CD8-positive, alpha-beta memory T cell (primary cell): Measurements from ENCODE around the gene NRP1. TPM values are rescaled to one million over a fixed set of nuclear protein-coding genes. Genes with fewer than 3 reads are reported as not detected.

Experiments used
- CTCF ChIA-PET: fragments of 350-600 bp; sonication (Branson Sonifier 250); formaldehyde crosslinking; loops from one replicate; lab custom pipeline; 2021; ENCODE audit warnings: antibody characterized with exemption; lab: Charles Lee
- POLR2A ChIA-PET: fragments of 350-600 bp; sonication (Branson Sonifier 250); formaldehyde crosslinking; loops from one replicate; lab custom pipeline; 2021; ENCODE audit warnings: antibody characterized with exemption; lab: Charles Lee
- DNase-seq, 5 donors: peaks; one replicate each; pipeline versions ENCODE4 v3.0.0 to v3.0.0-alpha.2; 2020 to 2022; ENCODE audit warnings: mixed read lengths in 1 of 5
- H3K27ac ChIP-seq: one replicate; pipeline ENCODE4 v1.7.0; 2013; ENCODE audit warnings: low read depth, mild to moderate bottlenecking, low read length, moderate library complexity
- H3K27me3 ChIP-seq: 2 replicates; pipeline ENCODE4 v1.7.0; 2013; ENCODE audit warnings: low read length, mild to moderate bottlenecking; ENCODE audit not compliant: insufficient read depth, poor library complexity, severe bottlenecking
- H3K36me3 ChIP-seq: 2 replicates; pipeline ENCODE4 v1.7.0; 2013; ENCODE audit warnings: mild to moderate bottlenecking, low read length, moderate library complexity; ENCODE audit not compliant: insufficient read depth
- H3K4me1 ChIP-seq: 2 replicates; pipeline ENCODE4 v1.7.0; 2013; ENCODE audit warnings: mild to moderate bottlenecking, low read length, moderate library complexity; ENCODE audit not compliant: insufficient read depth
- H3K4me3 ChIP-seq: 2 replicates; pipeline ENCODE4 v1.7.0; 2013; ENCODE audit warnings: mild to moderate bottlenecking, low read length
- H3K9me3 ChIP-seq: 2 replicates; pipeline ENCODE4 v1.7.0; 2013; ENCODE audit warnings: mild to moderate bottlenecking, low read length
- H3K27ac Mint-ChIP-seq, 8 donors: one replicate each; pipeline ENCODE4 v1.8.0; 2020 to 2021; ENCODE audit warnings: mixed read lengths in 8 of 8, mild to moderate bottlenecking in 6 of 8, inconsistent platforms in 3 of 8, moderate library complexity in 3 of 8
- H3K27me3 Mint-ChIP-seq, 2 donors: one replicate each; pipeline ENCODE4 v1.8.0; 2020 to 2021; ENCODE audit warnings: mixed read lengths in 2 of 2, mild to moderate bottlenecking in 1 of 2, moderate library complexity in 1 of 2
- H3K36me3 Mint-ChIP-seq, 3 donors: one replicate each; pipeline ENCODE4 v1.8.0; 2020 to 2021; ENCODE audit warnings: mixed read lengths in 3 of 3, inconsistent platforms in 1 of 3, mild to moderate bottlenecking in 1 of 3
- H3K4me1 Mint-ChIP-seq, 3 donors: one replicate each; pipeline ENCODE4 v1.8.0; 2020 to 2021; ENCODE audit warnings: mixed read lengths in 3 of 3, inconsistent platforms in 1 of 3, mild to moderate bottlenecking in 1 of 3
- H3K4me3 Mint-ChIP-seq, 7 donors: one replicate each; pipeline ENCODE4 v1.8.0; 2020 to 2021; ENCODE audit warnings: mixed read lengths in 7 of 7, mild to moderate bottlenecking in 6 of 7, moderate library complexity in 4 of 7, inconsistent platforms in 2 of 7
- H3K9me3 Mint-ChIP-seq, 5 donors: one replicate each; pipeline ENCODE4 v1.8.0; 2020 to 2022; ENCODE audit warnings: mixed read lengths in 5 of 5, mild to moderate bottlenecking in 3 of 5, moderate library complexity in 2 of 5, inconsistent platforms in 1 of 5
- polyA plus RNA-seq: library from polyadenylated mRNA; unstranded; fragments of 300-500 nt; fragmentation: Illumina TruSeq; gene quantifications from one replicate; pipeline ENCODE4 v1.2.3, GENCODE V29; 2021
- total RNA-seq, 2 experiments: library from RNA; stranded (reverse); gene quantifications; one replicate each; pipeline ENCODE4 v1.2.3, GENCODE V29; 2021

Gene NRP1
- total and polyA plus RNA-seq, 3 experiments from 2014 or later, result 2.1 to 2.2 TPM; not detected in 1

- Mint-ChIP-seq H3K36me3 (peaks cover 0 to 4% (median 0%) of the 10 kb centered on the region in 3 donors), H3K4me1 (peaks cover 39 to 62% (median 52%) of the 10 kb centered on the region in 3 donors), H3K9me3 (no peaks in the 10 kb centered on the region), H3K27ac (peak overlapping the region in 7 of 8 donors; percentile 69 to 95 (median 89)), H3K27me3 (peaks cover 0 to 6% of the 10 kb centered on the region in 2 donors), H3K4me3 (peak overlapping the region in 2 of 7 donors; percentile 9 to 78)
- Histone ChIP-seq H3K36me3 (no peaks in the 10 kb centered on the region), H3K4me1 (peaks cover 39% of the 10 kb centered on the region), H3K9me3 (no peaks in the 10 kb centered on the region), H3K27me3 (no peaks in the 10 kb centered on the region), H3K4me3 (no peak overlapping the region), H3K27ac (no peak overlapping the region)
- POLR2A ChIA-PET, result no interaction called here
- CTCF ChIA-PET, result interaction anchor here (1.1 to 4.0 kb wide), 8 partner anchors 14 to 146 kb away, joined by 3 to 15 read pairs (median 6); no protein-coding TSS in a partner anchor
- no peak for DNase-seq
Observed at GRCh38 chr10:33154590-33154989, 179.9 kb downstream of the NRP1 start.

DNA sequence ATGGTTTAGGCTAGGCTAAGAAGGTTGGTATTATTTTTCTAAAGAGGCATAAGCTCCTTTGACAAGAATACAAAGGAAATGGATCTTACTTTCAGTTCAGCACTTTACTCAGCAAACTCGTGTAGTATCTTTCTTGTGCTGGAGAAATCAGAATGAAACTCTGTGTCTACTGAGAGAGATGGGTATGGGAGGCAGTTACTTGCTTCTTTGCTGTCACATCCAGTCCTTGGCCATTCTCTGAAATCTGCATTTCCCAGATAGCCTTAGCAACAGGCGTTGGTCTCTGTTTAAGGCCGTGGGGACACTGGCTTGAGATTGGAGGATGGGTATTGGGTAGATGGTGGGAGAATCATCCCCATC, 180.5 kb downstream of the NRP1 start:
- Mint-ChIP-seq H3K27ac (peak overlapping the region; percentile 69 to 95 (median 88)), H3K4me1 (peaks cover 39 to 62% (median 52%) of the 10 kb centered on the region in 3 donors), H3K4me3 (peak overlapping the region in 6 of 7 donors; percentile 9 to 78 (median 62)), H3K9me3 (no peaks in the 10 kb centered on the region), H3K36me3 (peaks cover 0 to 4% (median 0%) of the 10 kb centered on the region in 3 donors), H3K27me3 (peaks cover 0 to 6% of the 10 kb centered on the region in 2 donors)
- H3K36me3 ChIP-seq, result no peaks in the 10 kb centered on the region
- peak overlapping the region; percentile 20 for H3K4me3 ChIP-seq
- DNase-seq, result no peak
- no peaks in the 10 kb centered on the region for H3K9me3 ChIP-seq
- H3K4me1 ChIP-seq, result peaks cover 39% of the 10 kb centered on the region
- H3K27me3 ChIP-seq, result no peaks in the 10 kb centered on the region
- ChIA-PET CTCF (interaction anchor here (1.1 to 4.0 kb wide), 6 partner anchors 14 to 173 kb away, joined by 3 to 15 read pairs (median 4); no protein-coding TSS in a partner anchor), POLR2A (interaction anchor here (0.6 to 1.5 kb wide), 4 partner anchors 15 to 44 kb away, joined by 3 to 7 read pairs (median 4); no protein-coding TSS in a partner anchor)
- H3K27ac ChIP-seq, result no peak overlapping the region

DNA sequence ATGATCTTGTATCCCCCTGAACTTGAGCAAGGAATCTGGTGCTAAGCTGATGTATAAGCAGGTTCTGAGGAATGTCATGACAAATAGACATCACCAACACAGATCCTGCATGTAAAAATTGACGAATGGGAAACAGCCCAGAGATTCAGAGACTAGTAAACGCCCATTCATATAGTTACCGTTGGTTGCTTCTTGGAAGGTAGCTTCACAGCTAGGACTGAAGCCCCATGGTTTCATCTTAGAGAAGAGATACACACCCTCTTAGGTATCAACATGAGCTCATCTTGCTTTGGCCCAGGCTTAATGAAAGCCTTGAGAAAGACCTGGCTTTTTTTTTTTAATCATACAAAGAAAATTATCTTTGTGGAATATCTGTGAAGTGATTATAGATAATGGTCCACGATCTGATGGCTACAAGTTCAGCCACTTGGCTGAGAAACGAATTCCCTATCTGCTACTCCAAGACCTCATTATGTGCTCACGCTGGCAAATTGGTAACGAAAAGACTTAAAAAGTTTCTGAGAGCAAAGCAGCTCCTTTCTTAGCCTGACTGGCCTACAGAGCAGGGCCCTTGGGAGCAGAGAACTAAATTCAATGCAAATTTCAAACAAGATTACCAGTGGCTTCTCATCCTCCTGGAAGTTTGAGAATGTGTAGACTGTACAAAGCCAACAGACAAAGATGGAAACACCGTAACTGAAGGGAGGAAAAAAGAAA, 181.1 kb downstream of the NRP1 start:
- H3K27me3 Mint-ChIP-seq, result peaks cover 0 to 6% of the 10 kb centered on the region in 2 donors
- Histone ChIP-seq H3K27me3 (no peaks in the 10 kb centered on the region), H3K4me3 (no peak overlapping the region), H3K36me3 (no peaks in the 10 kb centered on the region), H3K9me3 (no peaks in the 10 kb centered on the region), H3K4me1 (peaks cover 39% of the 10 kb centered on the region), H3K27ac (no peak overlapping the region)
- H3K9me3 Mint-ChIP-seq, result no peaks in the 10 kb centered on the region
- DNase-seq, result no peak
- POLR2A ChIA-PET, result interaction anchor here (0.6 to 1.5 kb wide), 5 partner anchors 14 to 43 kb away, joined by 3 to 7 read pairs (median 3); no protein-coding TSS in a partner anchor
- peaks cover 0 to 7% (median 4%) of the 10 kb centered on the region in 3 donors for H3K36me3 Mint-ChIP-seq
- CTCF ChIA-PET, result interaction anchor here (1.1 to 4.0 kb wide), 6 partner anchors 13 to 173 kb away, joined by 3 to 15 read pairs (median 5); no protein-coding TSS in a partner anchor
- peaks cover 41 to 62% (median 52%) of the 10 kb centered on the region in 3 donors for H3K4me1 Mint-ChIP-seq
- peak overlapping the region in 6 of 7 donors; percentile 0 to 78 (median 56) for H3K4me3 Mint-ChIP-seq
- H3K27ac Mint-ChIP-seq, result peak overlapping the region; percentile 62 to 95 (median 88)

GRCh38 chr10:33152750-33153149, 181.7 kb downstream of the NRP1 start:
- Histone ChIP-seq H3K9me3 (no peaks in the 10 kb centered on the region), H3K4me3 (no peak overlapping the region), H3K36me3 (no peaks in the 10 kb centered on the region), H3K4me1 (peaks cover 39% of the 10 kb centered on the region), H3K27ac (no peak overlapping the region), H3K27me3 (no peaks in the 10 kb centered on the region)
- no peak overlapping the region for H3K4me3 Mint-ChIP-seq
- ChIA-PET CTCF (interaction anchor here (1.1 to 4.0 kb wide), 4 partner anchors 12 to 172 kb away, joined by 3 to 15 read pairs (median 4); no protein-coding TSS in a partner anchor), POLR2A (interaction anchor here (0.7 to 1.5 kb wide), 3 partner anchors 14 to 205 kb away, joined by 3 to 7 read pairs (median 5); no protein-coding TSS in a partner anchor)
- H3K27ac Mint-ChIP-seq, result peak overlapping the region; percentile 47 to 95 (median 82)
- peaks cover 41 to 62% (median 52%) of the 10 kb centered on the region in 3 donors for H3K4me1 Mint-ChIP-seq
- peaks cover 0 to 3% of the 10 kb centered on the region in 2 donors for H3K27me3 Mint-ChIP-seq
- peaks cover 0 to 7% (median 4%) of the 10 kb centered on the region in 3 donors for H3K36me3 Mint-ChIP-seq
- peaks cover 0 to 2% (median 0%) of the 10 kb centered on the region in 5 donors for H3K9me3 Mint-ChIP-seq
- DNase-seq, result no peak

- H3K27ac ChIP-seq, result no peak overlapping the region
- peaks cover 0 to 3% of the 10 kb centered on the region in 2 donors for H3K27me3 Mint-ChIP-seq
- H3K4me3 ChIP-seq, result no peak overlapping the region
- H3K4me1 Mint-ChIP-seq, result peaks cover 41 to 62% (median 52%) of the 10 kb centered on the region in 3 donors
- no peaks in the 10 kb centered on the region for H3K27me3 ChIP-seq
- H3K4me3 Mint-ChIP-seq, result no peak overlapping the region
- peaks cover 0 to 2% (median 0%) of the 10 kb centered on the region in 5 donors for H3K9me3 Mint-ChIP-seq
- POLR2A ChIA-PET, result interaction anchor here (0.7 kb wide), 1 partner anchor 205 kb away, joined by 5 read pairs; no protein-coding TSS in a partner anchor
- no peaks in the 10 kb centered on the region for H3K9me3 ChIP-seq
- DNase-seq, result no peak
- peaks cover 0 to 7% (median 4%) of the 10 kb centered on the region in 3 donors for H3K36me3 Mint-ChIP-seq
- CTCF ChIA-PET, result interaction anchor here (1.4 kb wide), 1 partner anchor 143 kb away, joined by 4 read pairs; no protein-coding TSS in a partner anchor
- peak overlapping the region in 3 of 8 donors; percentile 73 to 94 (median 77) for H3K27ac Mint-ChIP-seq
- peaks cover 39% of the 10 kb centered on the region for H3K4me1 ChIP-seq
- H3K36me3 ChIP-seq, result no peaks in the 10 kb centered on the region
Observed at GRCh38 chr10:33152146-33152545, 182.3 kb downstream of the NRP1 start.

DNA sequence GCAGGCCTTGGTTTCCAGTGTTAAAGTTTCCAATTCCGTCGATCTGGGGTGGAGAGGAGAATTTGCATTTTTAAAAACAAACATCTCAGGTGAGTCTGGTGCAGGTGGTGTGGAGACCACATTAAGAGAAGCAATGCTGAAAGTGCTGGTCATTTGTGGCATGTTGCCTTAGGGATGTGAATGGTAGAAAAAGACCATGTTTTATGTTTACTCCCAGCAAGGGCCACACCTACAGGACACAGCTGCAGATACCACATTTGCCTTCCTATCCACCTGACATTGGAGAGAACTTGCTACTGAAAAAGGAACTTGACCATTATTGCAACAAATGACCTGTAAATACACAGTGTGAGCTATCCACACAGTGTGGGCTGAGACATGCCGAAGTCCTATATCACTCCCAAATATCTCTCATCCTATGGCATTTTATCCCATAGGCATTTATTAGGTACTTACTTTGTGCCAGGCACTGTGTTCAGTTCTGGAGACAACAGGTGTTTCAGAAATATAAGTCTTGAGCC, 183.1 kb downstream of the NRP1 start:
- H3K4me3 Mint-ChIP-seq, result peak overlapping the region in 4 of 7 donors; percentile 21 to 49 (median 32)
- POLR2A ChIA-PET, result no interaction called here
- H3K4me1 ChIP-seq, result peaks cover 39% of the 10 kb centered on the region

DNA sequence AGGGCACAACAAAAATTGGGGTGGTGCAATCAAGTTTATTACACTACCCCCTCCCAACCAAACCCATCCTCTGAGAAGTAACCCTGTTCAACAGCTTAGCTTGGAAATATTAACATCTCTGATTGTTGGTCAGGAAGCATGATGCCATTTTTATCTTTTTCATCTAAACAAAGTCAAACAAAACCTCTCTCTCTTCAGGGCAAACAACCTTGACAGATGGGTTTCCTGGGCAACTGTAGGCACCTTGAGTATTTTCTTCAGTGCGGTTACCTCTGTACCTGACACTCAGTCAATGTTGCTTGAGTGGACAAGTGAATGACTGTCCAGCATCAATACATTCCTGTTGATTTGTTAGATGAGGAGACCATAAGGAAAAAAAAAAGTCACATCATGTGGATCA, 183.6 kb downstream of the NRP1 start:
- POLR2A ChIA-PET, result no interaction called here
- no peaks in the 10 kb centered on the region for H3K9me3 ChIP-seq
- peaks cover 44 to 69% (median 56%) of the 10 kb centered on the region in 3 donors for H3K4me1 Mint-ChIP-seq
- CTCF ChIA-PET, result interaction anchor here (1.3 kb wide), 1 partner anchor 166 kb away, joined by 3 read pairs; no protein-coding TSS in a partner anchor
- no peaks in the 10 kb centered on the region for H3K27me3 ChIP-seq
- peaks cover 0 to 2% of the 10 kb centered on the region in 2 donors for H3K27me3 Mint-ChIP-seq
- peak overlapping the region; percentile 60 to 98 (median 84) for H3K27ac Mint-ChIP-seq
- peak overlapping the region in 6 of 7 donors; percentile 6 to 49 (median 32) for H3K4me3 Mint-ChIP-seq
- peaks cover 36% of the 10 kb centered on the region for H3K4me1 ChIP-seq
- H3K4me3 ChIP-seq, result no peak overlapping the region
- peak in 1 of 5 donors; percentile 38 for DNase-seq
- H3K36me3 Mint-ChIP-seq, result peaks cover 0 to 7% (median 4%) of the 10 kb centered on the region in 3 donors
- no peaks in the 10 kb centered on the region for H3K36me3 ChIP-seq
- peak overlapping the region; percentile 33 for H3K27ac ChIP-seq
- H3K9me3 Mint-ChIP-seq, result peaks cover 0 to 2% (median 0%) of the 10 kb centered on the region in 5 donors

More for the DNA sequence above, 183.1 kb downstream of the NRP1 start:
- CTCF ChIA-PET, result no interaction called here
- Mint-ChIP-seq H3K4me1 (peaks cover 41 to 67% (median 52%) of the 10 kb centered on the region in 3 donors), H3K27me3 (peaks cover 0 to 3% of the 10 kb centered on the region in 2 donors), H3K36me3 (peaks cover 0 to 7% (median 4%) of the 10 kb centered on the region in 3 donors), H3K9me3 (peaks cover 0 to 2% (median 0%) of the 10 kb centered on the region in 5 donors), H3K27ac (peak overlapping the region in 7 of 8 donors; percentile 79 to 98 (median 85))
- H3K27ac ChIP-seq, result peak overlapping the region; percentile 33
- no peaks in the 10 kb centered on the region for H3K36me3 ChIP-seq
- no peaks in the 10 kb centered on the region for H3K9me3 ChIP-seq
- no peaks in the 10 kb centered on the region for H3K27me3 ChIP-seq
- no peak for DNase-seq
- no peak overlapping the region for H3K4me3 ChIP-seq
